CD4-positive, alpha-beta T cell (primary cell): ENCODE measurements around the gene VTCN1. TPM values are rescaled to one million over a fixed set of nuclear protein-coding genes. Genes with fewer than 3 reads are reported as not detected.

Experiments
- ATAC-seq: fragments of 200-7000 bp; cut with Tn5 transposase; one replicate; pipeline ENCODE4 v1.10.0; 2022; ENCODE audit warnings: mild to moderate bottlenecking; ENCODE audit not compliant: poor library complexity
- CTCF ChIA-PET: fragments of 350-600 bp; sonication (Branson Sonifier 250); formaldehyde crosslinking; loops from one replicate; lab custom pipeline; 2021; ENCODE audit warnings: antibody characterized with exemption, inconsistent platforms; lab: Charles Lee
- POLR2A ChIA-PET: fragments of 350-600 bp; sonication (Branson Sonifier 250); formaldehyde crosslinking; loops from one replicate; lab custom pipeline; 2021; ENCODE audit warnings: antibody characterized with exemption, inconsistent platforms; lab: Charles Lee
- DNase-seq, 14 experiments: peaks; one replicate each; pipeline ENCODE4 v3.0.0-alpha.2; 2013 to 2020; ENCODE audit warnings: mixed read lengths in 2 of 14
- H3K27ac ChIP-seq, 2 donors: one replicate each; pipeline versions ENCODE4 v1.5.1 to v1.7.0; 2013; ENCODE audit warnings: low read length in 2 of 2, low read depth in 1 of 2, mild to moderate bottlenecking in 1 of 2
- H3K27me3 ChIP-seq, 2 experiments: 1 replicate in 1 of 2; 2 replicates in 1 of 2; pipeline versions ENCODE4 v1.6.1 to v1.7.0; 2013; ENCODE audit warnings: low read length in 2 of 2, control low read depth in 1 of 2, mild to moderate bottlenecking in 1 of 2, moderate library complexity in 1 of 2; ENCODE audit not compliant: insufficient read depth in 2 of 2, control insufficient read depth in 1 of 2
- H3K36me3 ChIP-seq: one replicate; pipeline ENCODE4 v1.6.1; 2013; ENCODE audit warnings: low read length, control low read depth; ENCODE audit not compliant: insufficient read depth
- H3K4me1 ChIP-seq: one replicate; pipeline ENCODE4 v1.6.1; 2013; ENCODE audit warnings: low read length, control low read depth; ENCODE audit not compliant: insufficient read depth
- H3K4me3 ChIP-seq: one replicate; pipeline ENCODE4 v1.5.1; 2013; ENCODE audit warnings: mild to moderate bottlenecking, low read length, moderate library complexity
- H3K9me3 ChIP-seq, 2 experiments: 1 replicate in 1 of 2; 2 replicates in 1 of 2; pipeline versions ENCODE4 v1.6.1 to v1.7.0; 2013; ENCODE audit warnings: low read length in 2 of 2, mild to moderate bottlenecking in 2 of 2, control low read depth in 1 of 2, moderate library complexity in 1 of 2; ENCODE audit not compliant: control insufficient read depth in 1 of 2, insufficient read depth in 1 of 2
- H3K27ac Mint-ChIP-seq: one replicate; pipeline ENCODE4 v1.8.0; 2020; ENCODE audit warnings: mixed read lengths
- H3K27me3 Mint-ChIP-seq: one replicate; pipeline ENCODE4 v1.8.0; 2021; ENCODE audit warnings: mixed read lengths
- H3K36me3 Mint-ChIP-seq: one replicate; pipeline ENCODE4 v1.8.0; 2021; ENCODE audit warnings: low read depth, mixed read lengths
- H3K4me1 Mint-ChIP-seq: one replicate; pipeline ENCODE4 v1.8.0; 2021; ENCODE audit warnings: low read depth, mixed read lengths
- H3K4me3 Mint-ChIP-seq: one replicate; pipeline ENCODE4 v1.8.0; 2020; ENCODE audit warnings: mild to moderate bottlenecking, mixed read lengths
- H3K9me3 Mint-ChIP-seq: one replicate; pipeline ENCODE4 v1.8.0; 2020; ENCODE audit warnings: mixed read lengths
- intact Hi-C, 2 experiments: fragments of 100-400 bp; cut with DNase I in 1 of 2; cut with micrococcal nuclease in 1 of 2; formaldehyde crosslinking; loops; one replicate each; pipeline versions ENCODE4 v1.15.1 to v1.9.0; 2023 to 2025; cut with DNase I, micrococcal nuclease
- total RNA-seq, 174 experiments: library from RNA in 2 of 174; stranded (reverse) in 2 of 174; gene quantifications; one replicate each; pipeline ENCODE4 v1.2.3 and lab custom pipeline; 2021 to 2026
- TF ChIP-seq, protein P1 (sequence below): fragments of 200-600 bp; IDR thresholded peaks from one replicate; pipeline ENCODE4 v1.8.0; 2022; ENCODE audit warnings: antibody characterized with exemption, mild to moderate bottlenecking

VTCN1 gene
- total RNA-seq, 2 experiments from 2014 or later = not detected

GRCh38 chr1:117124661-117125060 lies 86.1 kb downstream of the VTCN1 start:
- H3K36me3 ChIP-seq = no peaks in the 10 kb centered on the region
- H3K27ac ChIP-seq = no peak overlapping the region
- no peak overlapping the region for H3K4me3 Mint-ChIP-seq
- ChIA-PET POLR2A (no interaction called here), CTCF (interaction anchor here (0.7 kb wide), 1 partner anchor 34 kb away, joined by 3 read pairs; no protein-coding TSS in a partner anchor)
- TF ChIP-seq, protein P1, sequence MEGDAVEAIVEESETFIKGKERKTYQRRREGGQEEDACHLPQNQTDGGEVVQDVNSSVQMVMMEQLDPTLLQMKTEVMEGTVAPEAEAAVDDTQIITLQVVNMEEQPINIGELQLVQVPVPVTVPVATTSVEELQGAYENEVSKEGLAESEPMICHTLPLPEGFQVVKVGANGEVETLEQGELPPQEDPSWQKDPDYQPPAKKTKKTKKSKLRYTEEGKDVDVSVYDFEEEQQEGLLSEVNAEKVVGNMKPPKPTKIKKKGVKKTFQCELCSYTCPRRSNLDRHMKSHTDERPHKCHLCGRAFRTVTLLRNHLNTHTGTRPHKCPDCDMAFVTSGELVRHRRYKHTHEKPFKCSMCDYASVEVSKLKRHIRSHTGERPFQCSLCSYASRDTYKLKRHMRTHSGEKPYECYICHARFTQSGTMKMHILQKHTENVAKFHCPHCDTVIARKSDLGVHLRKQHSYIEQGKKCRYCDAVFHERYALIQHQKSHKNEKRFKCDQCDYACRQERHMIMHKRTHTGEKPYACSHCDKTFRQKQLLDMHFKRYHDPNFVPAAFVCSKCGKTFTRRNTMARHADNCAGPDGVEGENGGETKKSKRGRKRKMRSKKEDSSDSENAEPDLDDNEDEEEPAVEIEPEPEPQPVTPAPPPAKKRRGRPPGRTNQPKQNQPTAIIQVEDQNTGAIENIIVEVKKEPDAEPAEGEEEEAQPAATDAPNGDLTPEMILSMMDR = no peak
- peaks cover 9% of the 10 kb centered on the region for H3K27me3 Mint-ChIP-seq
- no peaks in the 10 kb centered on the region for H3K36me3 Mint-ChIP-seq
- no peak overlapping the region for H3K27ac Mint-ChIP-seq
- ATAC-seq (no peak), DNase-seq (no peak)
- no peaks in the 10 kb centered on the region for H3K9me3 ChIP-seq
- H3K4me1 ChIP-seq = peaks cover 17% of the 10 kb centered on the region
- H3K4me3 ChIP-seq = no peak overlapping the region
- intact Hi-C loops = loop anchor here (2.0 to 10.0 kb wide), 4 partner anchors 57 to 633 kb away; partner anchors contain the start of gene TENT5C (in 1 of the 2)
- peaks cover 0 to 4% of the 10 kb centered on the region in 2 experiments for H3K27me3 ChIP-seq
- H3K4me1 Mint-ChIP-seq = peaks cover 9% of the 10 kb centered on the region
- H3K9me3 Mint-ChIP-seq = no peaks in the 10 kb centered on the region

GRCh38 chr1:117123274-117123673 lies 87.5 kb downstream of the VTCN1 start:
- peaks cover 9% of the 10 kb centered on the region for H3K27me3 Mint-ChIP-seq
- no peaks in the 10 kb centered on the region for H3K36me3 ChIP-seq
- no peaks in the 10 kb centered on the region for H3K36me3 Mint-ChIP-seq
- ChIA-PET CTCF (interaction anchor here (1.1 to 2.2 kb wide), 3 partner anchors 53 to 245 kb away, joined by 3 to 8 read pairs (median 5); no protein-coding TSS in a partner anchor), POLR2A (no interaction called here)
- TF ChIP-seq, protein P1 = no peak
- no peaks in the 10 kb centered on the region for H3K9me3 Mint-ChIP-seq
- H3K4me3 Mint-ChIP-seq = no peak overlapping the region
- no peak overlapping the region for H3K4me3 ChIP-seq
- H3K4me1 Mint-ChIP-seq = peaks cover 9% of the 10 kb centered on the region
- peaks cover 17% of the 10 kb centered on the region for H3K4me1 ChIP-seq
- peaks cover 0 to 4% of the 10 kb centered on the region in 2 experiments for H3K27me3 ChIP-seq
- intact Hi-C loops = loop anchor here in 1 of 2 experiments (5.0 to 10.0 kb wide), 2 partner anchors 482 to 634 kb away; partner anchors contain the start of gene TENT5C
- no peak for DNase-seq
- H3K9me3 ChIP-seq = no peaks in the 10 kb centered on the region
- H3K27ac Mint-ChIP-seq = no peak overlapping the region
- H3K27ac ChIP-seq = no peak overlapping the region
- ATAC-seq = no peak

GRCh38 chr1:117122330-117123025 lies 88.2 kb downstream of the VTCN1 start:
- H3K36me3 ChIP-seq = no peaks in the 10 kb centered on the region
- TF ChIP-seq, protein P1 = peak; percentile 33
- ChIA-PET POLR2A (no interaction called here), CTCF (interaction anchor here (0.6 to 2.2 kb wide), 8 partner anchors 13 to 244 kb away, joined by 3 to 8 read pairs (median 3); no protein-coding TSS in a partner anchor)
- H3K4me3 ChIP-seq = peak overlapping the region; percentile 93
- intact Hi-C loops = loop anchor here in 1 of 2 experiments (5.0 to 10.0 kb wide), 2 partner anchors 482 to 635 kb away; partner anchors contain the start of gene TENT5C
- no peaks in the 10 kb centered on the region for H3K9me3 ChIP-seq
- H3K27me3 ChIP-seq = peaks cover 0 to 4% of the 10 kb centered on the region in 2 experiments
- Mint-ChIP-seq H3K27ac (no peak overlapping the region), H3K4me1 (peaks cover 9% of the 10 kb centered on the region), H3K27me3 (peaks cover 9% of the 10 kb centered on the region), H3K4me3 (peak overlapping the region; percentile 87), H3K36me3 (no peaks in the 10 kb centered on the region), H3K9me3 (no peaks in the 10 kb centered on the region)
- ATAC-seq (no peak), DNase-seq (no peak)
- H3K27ac ChIP-seq = no peak overlapping the region
- H3K4me1 ChIP-seq = peaks cover 17% of the 10 kb centered on the region
